Astrocyte (in vitro differentiated cells and primary cell): ENCODE results near the gene ATG3.

Experiments
- EZH2 ChIP-seq: IDR thresholded peaks from 2 replicates; pipeline ENCODE4 v1.6.1; 2012; ENCODE audit warnings: mild to moderate bottlenecking, low read length, inconsistent platforms; ENCODE audit not compliant: insufficient read depth
- TF ChIP-seq, protein P1 (sequence below): IDR thresholded peaks from 2 replicates; pipeline ENCODE4 v1.5.1; 2011; ENCODE audit warnings: low read depth, mild to moderate bottlenecking, inconsistent platforms, low read length, moderate library complexity; ENCODE audit not compliant: insufficient read depth

DNA sequence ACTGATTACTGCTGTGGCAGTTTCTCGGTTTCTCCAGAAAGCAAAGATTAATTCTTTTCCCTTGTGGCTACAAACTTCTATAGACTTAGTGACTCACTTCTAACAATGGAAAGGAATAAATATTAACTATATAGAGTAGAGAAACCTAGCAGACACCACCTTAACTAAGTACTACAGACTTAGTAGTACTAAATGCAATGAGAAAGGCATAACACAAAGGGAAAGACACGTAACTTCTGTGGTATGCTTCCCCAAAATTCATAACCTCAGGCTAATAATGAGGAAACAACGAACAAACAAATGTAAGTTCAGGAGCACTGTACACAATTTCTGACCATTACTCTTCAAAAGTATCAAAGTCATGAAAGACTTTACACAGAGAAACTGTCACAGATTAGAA, 31.2 kb downstream of the ATG3 start:
- TF ChIP-seq, protein P1, sequence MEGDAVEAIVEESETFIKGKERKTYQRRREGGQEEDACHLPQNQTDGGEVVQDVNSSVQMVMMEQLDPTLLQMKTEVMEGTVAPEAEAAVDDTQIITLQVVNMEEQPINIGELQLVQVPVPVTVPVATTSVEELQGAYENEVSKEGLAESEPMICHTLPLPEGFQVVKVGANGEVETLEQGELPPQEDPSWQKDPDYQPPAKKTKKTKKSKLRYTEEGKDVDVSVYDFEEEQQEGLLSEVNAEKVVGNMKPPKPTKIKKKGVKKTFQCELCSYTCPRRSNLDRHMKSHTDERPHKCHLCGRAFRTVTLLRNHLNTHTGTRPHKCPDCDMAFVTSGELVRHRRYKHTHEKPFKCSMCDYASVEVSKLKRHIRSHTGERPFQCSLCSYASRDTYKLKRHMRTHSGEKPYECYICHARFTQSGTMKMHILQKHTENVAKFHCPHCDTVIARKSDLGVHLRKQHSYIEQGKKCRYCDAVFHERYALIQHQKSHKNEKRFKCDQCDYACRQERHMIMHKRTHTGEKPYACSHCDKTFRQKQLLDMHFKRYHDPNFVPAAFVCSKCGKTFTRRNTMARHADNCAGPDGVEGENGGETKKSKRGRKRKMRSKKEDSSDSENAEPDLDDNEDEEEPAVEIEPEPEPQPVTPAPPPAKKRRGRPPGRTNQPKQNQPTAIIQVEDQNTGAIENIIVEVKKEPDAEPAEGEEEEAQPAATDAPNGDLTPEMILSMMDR: no peak
- TF ChIP-seq EZH2: no peak
